Adipose tissue (tissue), 3 donors: ENCODE measurements around the gene R3HDM1. TPM values are rescaled to one million over a fixed set of nuclear protein-coding genes. Genes with fewer than 3 reads are reported as not detected.
"Not testable (repeated sequence)": the region's sequence is repeated elsewhere in the genome, so short reads cannot be mapped to it uniquely, and the experiment has no call there.

Experiments
- H3K27ac ChIP-seq: one replicate; pipeline ENCODE4 v1.5.1; 2013; ENCODE audit warnings: low read depth, low read length
- WGBS, 3 donors: extraction: QIAGEN DNeasy Blood & Tissue Kit; methylation state at CpG; one replicate each; pipeline ENCODE4 v1.1.7; 2013; 5-methylcytosine and 5-hydroxymethylcytosine counted together
- polyA plus RNA-seq, 3 donors: library from polyadenylated mRNA; stranded (reverse); fragments of 200-250 nt; gene quantifications; one replicate each; pipeline ENCODE4 v1.2.3, GENCODE V29; 2013
- donor health status: healthy with polysubstance abuse.
- donor health status: Bipolar disorder and iron deficiency.
- donor health status: healthy.

R3HDM1 gene
- polyA plus RNA-seq, 3 donors, result 5.2 to 12.5 (median 10.3) TPM

DNA sequence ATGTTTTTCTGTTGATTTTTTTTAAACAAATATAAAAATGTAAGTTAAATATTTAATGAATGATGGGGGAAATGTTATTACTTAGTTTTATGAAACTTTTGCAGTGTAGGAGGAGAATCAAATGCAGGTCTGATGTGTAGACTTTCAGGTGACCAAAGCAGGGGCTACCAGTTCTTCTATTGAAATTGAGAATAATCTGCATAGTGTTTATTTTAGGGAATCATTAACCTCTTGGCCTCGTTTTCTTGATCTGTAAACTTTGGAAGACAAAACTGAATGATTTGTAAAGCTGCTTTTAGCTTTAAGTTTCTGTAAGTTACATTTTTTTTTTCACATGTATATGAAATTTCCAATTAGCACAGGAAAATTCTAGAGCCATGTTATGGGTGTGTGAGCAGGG lies 99.2 kb downstream of the R3HDM1 start:
- 33 to 92% (median 90%) methylated on average over 1 of the region's 1 CpG for WGBS, 3 donors

DNA sequence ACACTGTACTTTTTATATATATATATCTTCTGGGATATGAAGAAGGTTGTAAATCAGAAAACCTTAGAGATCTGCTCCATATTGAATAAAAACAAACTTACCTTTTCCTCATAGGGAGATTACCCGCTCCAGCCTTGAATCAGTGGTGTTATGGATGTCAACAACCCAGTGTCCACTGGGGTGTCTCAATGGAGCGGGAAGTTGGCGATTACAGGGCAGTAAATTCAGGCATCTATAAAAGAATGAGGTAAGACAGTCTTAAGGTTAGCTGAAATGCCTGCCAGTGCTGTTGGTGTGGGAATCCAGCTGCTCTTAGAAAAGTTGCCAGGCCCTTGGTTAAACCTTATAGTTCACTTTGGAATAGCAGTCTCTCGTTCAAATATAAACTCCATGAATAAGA lies 102.3 kb downstream of the R3HDM1 start:
- 92 to 94% (median 94%) methylated on average over 4 of the region's 4 CpGs for WGBS, 3 donors

More for the DNA sequence above, 99.2 kb downstream of the R3HDM1 start:
- no peak overlapping the region for H3K27ac ChIP-seq

DNA sequence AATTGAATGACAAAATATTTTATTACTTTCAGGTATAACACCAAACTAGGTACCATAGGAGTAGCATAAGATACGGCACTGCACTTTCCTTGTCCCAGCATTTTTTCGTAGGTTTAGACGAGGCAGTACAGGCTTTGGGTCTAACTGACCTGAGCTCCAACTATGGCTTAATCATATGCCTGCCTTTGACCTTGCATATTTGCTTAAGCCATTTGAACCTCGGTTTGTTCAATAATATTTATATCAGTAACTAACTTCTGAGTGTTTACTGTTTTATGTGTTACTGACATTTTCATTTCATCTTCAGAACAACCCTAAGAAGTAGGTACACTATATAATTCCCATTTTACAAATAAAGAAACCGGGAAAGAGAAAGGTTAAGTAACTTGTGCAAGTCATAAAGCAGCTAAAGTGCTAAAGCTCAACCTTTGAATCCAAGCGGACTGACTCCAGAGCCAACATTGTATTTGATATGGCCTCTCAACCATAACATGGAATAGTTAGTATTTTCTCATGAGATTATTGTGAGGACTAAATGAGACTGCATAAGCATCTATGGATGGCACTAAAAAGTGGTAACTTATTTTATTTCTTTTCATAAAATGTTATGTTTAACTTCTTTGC lies 104.0 kb downstream of the R3HDM1 start:
- no peak overlapping the region for H3K27ac ChIP-seq
- WGBS, 3 donors, result 52 to 96% (median 92%) methylated on average over 6 of the region's 6 CpGs

More for the DNA sequence above, 102.3 kb downstream of the R3HDM1 start:
- H3K27ac ChIP-seq, result no peak overlapping the region

DNA sequence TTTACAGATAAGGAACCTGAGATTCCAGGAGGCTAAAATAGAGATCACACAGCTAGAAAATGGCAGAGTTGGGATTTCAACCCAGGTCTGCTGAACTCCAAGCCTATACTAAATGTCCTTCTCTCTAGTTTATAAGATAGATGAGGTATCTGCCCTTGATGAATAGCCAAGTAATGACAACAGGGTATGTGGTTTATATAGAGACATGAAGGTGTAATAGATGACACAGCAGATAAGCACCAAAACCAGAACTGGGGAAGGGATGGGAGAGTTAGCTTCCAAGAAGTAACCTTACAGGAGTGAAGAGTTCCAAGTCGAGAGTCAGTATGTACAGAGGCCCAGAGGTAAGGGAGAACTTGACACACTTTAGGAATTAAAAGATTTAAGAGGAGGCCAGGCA lies 105.7 kb downstream of the R3HDM1 start:
- no peak overlapping the region for H3K27ac ChIP-seq
- WGBS, 3 donors, result 90 to 94% (median 92%) methylated on average over 1 of the region's 1 CpG

DNA sequence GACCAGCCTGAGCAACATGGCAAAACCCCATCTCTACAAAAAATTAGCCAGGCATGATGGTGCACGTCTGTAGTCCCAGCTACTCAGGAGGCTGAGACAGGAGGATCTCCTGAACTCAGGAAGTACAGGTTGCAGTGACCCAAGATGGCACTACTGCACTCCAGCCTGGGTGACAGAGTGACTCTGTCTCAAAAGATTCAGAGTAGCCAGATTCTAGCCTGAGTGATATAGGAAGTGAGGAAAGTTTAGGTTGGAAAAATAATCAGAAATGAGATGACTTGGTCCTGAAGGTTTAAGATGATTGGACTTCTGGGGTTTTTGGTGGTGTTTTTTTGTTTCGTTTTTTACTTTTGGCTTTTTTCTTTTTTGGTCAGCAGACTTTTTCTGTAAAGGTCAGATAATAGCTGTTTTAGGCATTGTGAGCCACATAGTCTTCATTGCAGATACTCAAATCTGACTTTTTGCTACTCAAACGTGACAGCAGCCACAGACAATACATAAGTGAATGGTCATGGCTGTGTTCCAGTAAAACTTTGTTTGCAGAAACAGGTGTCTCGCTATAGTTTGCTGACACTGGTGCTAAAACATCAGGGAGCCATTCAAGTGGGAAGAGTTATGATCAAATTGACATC lies 106.3 kb downstream of the R3HDM1 start:
- WGBS, 3 donors, result 88 to 91% (median 88%) methylated on average over 4 of the region's 4 CpGs
- no peak overlapping the region for H3K27ac ChIP-seq

DNA sequence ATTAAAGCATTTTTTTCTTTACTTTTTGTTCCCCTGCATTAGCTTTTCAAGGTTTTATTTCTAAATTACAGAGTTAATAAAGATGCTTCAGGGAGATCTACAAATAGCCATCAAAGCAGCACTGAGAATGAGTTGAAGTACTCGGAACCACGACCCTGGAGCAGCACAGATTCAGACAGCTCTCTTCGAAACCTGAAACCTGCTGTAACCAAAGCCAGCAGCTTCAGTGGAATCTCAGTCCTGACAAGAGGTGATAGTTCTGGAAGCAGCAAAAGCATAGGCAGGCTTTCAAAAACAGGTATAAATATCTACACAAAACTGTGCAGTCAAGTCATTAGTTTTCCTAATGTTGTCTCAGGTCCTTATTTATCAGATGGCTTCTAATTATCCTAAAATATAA lies 107.5 kb downstream of the R3HDM1 start:
- no peak overlapping the region for H3K27ac ChIP-seq
- WGBS, 3 donors, result 84 to 88% (median 87%) methylated on average over 3 of the region's 3 CpGs

DNA sequence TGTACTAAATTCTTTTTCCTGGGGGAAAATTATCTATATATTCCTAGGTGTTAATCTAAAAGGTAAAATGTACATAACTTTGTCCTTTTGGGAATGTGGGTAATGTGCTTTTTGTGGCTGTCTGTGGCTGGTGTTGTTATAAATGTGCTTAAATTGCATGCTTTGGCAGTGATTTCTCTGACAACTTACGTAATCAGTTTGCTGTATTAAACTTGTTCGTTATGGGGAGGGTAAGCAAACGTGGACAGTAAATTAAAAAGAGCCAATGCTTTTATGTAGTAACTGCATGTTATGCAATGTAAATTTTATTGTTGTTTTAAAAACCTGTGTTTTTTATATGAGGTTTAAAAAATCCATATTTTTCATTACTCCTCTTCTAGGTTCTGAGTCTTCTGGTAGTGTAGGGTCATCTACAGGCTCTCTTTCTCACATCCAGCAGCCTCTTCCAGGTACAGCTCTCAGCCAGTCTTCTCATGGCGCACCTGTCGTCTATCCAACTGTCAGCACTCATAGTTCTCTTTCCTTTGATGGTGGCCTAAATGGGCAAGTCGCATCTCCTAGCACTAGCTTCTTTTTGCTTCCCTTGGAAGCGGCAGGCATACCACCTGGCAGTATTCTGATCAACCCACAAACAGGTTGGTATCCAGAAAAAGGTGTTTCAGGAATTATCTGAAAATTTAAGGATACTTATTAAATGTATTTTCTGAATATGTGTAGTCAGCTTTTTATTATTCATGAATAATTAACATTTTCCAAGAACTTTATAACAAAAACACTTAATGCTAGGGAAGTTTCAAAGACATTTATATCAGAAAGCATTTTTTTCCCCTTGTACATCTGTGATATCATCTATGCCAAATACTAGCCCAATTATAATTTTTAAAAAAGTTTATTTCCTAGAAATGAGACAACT lies 110.1 kb downstream of the R3HDM1 start:
- WGBS, 3 donors, result 88 to 92% (median 89%) methylated on average over 7 of the region's 7 CpGs
- H3K27ac ChIP-seq, result no peak overlapping the region

DNA sequence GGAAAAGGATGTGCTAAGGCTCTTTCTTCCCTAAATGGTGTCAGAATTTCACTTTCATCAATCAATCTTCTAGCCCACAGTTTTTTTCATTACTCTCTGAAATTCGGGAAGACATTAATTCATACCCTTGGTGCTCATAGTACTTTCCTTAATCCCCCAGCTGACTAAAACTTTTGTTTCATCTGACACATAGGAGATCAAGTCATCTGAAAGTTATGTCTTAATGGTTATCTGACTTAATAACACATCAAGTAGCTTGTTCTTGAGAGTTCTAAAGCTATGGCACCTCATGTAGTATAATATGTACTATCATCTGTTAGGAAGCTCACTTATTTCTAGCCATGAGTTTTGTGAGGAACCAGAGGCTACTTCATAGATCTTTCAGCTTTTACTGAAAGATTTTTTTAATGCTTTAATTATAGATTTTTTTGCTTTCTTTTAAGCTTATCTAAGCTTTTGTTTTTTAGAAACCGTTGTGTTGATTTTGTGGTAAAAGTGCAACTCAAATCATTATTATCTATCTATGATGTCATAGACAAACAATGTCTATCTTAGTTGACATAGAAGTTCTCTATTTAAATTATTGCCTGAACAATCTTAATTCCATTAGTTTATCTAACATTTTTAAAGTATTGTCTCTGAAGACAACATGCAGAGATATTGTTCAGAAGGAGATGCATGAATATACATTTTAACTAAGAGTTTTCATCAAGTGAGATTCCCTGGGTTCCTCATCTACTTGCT lies 116.7 kb downstream of the R3HDM1 start:
- 68 to 88% (median 85%) methylated on average over 2 of the region's 2 CpGs for WGBS, 3 donors
- H3K27ac ChIP-seq, result no peak overlapping the region

DNA sequence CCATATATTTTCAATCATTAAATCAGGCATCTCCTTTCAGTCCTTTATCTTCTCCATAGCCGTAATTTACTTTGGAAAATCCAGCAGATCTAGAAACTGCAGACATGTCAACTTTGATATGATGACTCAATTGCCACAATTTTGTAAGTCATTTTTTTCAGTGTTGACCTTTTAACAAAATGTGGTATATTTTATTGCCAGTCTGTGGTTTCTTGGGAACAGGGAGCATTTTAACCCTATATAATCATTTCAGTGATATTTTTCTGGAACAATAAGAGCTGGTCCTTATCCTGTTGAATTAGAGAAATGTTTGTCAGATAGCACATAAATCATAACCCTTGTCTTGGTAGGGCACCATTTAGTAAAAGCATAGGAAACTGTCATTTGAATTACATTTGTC lies 119.4 kb downstream of the R3HDM1 start:
- H3K27ac ChIP-seq, result no peak overlapping the region
- WGBS, 3 donors, result 95 to 100% (median 98%) methylated on average over 1 of the region's 1 CpG

DNA sequence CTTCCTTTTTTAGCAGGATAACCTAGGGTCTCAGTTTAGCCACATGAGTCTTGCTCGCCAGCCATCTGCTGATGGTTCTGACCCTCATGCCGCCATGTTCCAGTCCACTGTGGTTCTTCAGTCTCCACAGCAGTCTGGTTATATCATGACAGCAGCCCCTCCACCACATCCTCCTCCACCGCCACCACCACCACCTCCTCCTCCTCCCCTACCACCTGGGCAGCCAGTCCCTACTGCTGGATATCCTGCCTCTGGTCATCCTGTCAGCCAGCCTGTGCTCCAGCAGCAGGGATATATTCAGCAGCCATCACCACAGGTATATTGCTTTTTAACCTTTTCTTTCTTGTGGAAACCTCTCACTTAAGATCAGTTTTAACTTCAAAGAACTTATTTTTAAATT lies 120.4 kb downstream of the R3HDM1 start:
- 93 to 98% (median 96%) methylated on average over 3 of the region's 3 CpGs for WGBS, 3 donors
- no peak overlapping the region for H3K27ac ChIP-seq

DNA sequence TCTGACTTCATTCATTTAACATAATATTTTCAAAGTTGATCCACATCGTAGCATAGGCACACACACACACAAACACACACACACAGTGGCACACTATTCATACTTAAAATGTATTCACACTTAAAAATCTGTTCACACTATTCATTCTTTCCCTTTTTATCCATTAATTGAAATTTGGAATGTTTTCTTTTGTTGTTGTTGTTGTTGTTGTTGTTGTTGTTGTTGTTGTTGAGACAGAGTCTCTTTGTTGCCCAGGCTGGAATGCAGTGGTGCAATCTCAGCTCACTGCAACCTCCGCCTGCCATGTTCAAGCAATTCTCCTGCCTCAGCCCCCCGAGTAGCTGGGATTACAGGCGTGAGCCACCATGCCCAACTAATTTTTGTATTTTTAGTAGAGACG lies 123.0 kb downstream of the R3HDM1 start:
- not testable (repeated sequence) for H3K27ac ChIP-seq
- WGBS, 3 donors, result 96 to 97% (median 96%) methylated on average over 5 of the region's 5 CpGs

DNA sequence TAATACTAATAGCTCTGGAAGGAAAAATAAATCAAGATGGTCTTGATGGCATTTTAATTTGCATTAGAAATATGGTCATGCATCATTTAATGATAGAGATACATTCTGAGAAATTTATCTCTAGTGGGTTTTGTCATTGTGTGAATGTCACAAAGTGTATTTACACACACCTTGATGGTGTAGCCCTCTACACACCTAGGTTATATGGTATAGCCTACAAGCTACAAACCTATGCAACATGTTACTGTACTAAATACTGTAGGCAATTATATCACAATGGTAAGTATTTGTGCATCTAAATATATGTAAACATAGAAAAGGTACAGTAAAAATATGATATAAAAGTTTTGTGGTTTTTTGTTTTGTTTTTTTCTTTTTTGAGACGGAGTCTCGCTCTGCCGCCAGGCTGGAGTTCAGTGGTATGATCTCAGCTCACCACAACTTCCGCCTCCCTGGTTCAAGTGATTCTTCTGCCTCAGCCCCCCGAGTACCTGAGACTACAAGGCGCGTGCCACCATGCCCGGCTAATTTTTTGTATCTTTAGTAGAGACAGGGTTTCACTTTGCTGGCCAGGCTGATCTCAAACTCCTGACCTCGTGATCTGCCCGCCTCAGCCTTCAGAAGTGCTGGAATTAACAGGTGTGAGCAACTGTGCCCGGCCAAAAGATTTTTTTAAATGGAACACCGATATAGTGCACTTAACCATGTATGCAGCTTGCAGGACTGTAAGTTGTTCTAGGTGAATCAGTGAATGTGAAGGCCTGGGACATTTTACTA lies 126.7 kb downstream of the R3HDM1 start:
- WGBS, 3 donors, result 84 to 93% (median 89%) methylated on average over 12 of the region's 12 CpGs
- no peak overlapping the region for H3K27ac ChIP-seq

DNA sequence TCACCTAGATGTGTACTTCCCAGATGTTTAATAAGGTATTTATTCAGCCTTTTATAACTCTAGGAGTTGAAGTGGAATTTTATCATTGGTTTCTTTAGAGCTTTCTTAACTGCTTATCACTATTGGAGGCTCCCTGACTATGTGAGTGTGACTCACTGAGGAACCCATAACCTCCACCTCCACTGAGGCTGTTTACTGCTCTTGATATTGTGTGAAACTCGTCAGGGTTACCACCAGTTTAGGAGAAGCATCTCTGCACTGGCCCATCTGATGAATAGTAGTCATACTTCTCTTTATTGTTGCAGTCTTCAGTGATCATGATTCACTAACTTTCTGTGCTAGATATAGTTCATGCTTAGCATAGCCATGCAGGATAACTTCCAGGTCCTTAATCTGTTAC lies 130.8 kb downstream of the R3HDM1 start:
- H3K27ac ChIP-seq, result no peak overlapping the region
- 81 to 87% (median 84%) methylated on average over 1 of the region's 1 CpG for WGBS, 3 donors

DNA sequence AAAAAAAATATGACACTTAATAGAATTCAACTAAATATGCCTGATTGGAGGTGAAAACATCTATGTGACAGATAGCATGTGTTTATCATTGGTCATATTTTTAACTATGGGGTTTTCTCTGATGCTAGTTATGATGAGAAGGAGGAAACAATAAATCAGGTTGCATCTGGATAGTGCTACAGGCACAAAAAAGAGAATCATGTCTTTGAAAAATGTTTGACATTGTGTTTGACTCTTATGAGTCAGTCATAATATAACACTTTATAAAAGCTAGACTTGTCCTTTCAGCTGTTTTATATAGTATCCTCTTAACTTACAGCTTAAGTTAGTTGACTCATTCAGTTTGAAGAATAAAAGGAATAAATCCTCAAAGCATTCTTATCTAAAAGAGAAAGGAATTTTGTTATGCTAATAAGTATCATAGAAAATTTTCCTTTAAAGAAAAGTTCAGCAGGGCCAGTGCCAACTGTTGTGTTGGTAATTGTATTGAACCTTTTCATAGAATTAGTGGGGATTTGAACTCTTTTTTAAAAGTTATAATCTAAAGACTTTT lies 131.9 kb downstream of the R3HDM1 start:
- H3K27ac ChIP-seq, result no peak overlapping the region

DNA sequence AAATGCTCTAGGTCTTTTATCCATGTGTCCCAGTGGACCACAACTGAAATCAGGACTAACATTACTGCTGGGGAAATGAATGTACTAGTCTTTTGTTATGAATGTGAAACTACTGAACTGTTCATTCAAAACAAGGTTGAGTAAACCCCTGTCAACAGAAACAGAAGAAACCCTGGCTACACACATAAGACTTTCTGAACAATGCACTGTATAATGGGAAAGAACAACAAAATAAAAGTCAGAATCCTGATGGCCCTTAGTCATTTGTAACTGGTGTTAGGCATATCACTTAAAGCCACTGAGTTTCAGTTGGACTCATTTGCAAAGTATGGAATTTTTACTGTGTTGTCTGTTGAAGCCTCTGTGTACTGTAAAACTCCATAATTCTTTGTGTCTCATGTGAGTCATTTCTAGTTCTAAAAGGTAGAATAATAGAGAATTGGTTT lies 133.4 kb downstream of the R3HDM1 start:
- no peak overlapping the region for H3K27ac ChIP-seq

DNA sequence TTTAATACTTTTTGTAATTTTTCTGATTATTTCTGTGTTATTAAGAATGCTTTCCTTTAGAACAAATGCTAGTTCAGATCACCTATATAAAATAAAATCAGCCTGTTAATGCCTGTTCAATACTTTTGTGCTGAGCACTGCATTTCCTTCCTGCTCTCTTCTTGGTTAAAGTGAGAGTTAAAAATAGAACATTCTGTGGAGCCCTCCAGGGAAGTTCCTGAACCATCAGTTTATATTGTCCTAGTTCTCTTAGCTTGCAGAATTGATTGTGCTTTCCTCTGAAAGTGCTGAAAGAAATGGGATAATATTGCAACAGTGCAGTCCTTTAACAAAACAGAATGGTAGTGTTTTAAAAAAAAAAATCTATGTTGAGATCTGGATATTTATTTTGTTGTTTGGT lies 135.8 kb downstream of the R3HDM1 start:
- no peak overlapping the region for H3K27ac ChIP-seq

DNA sequence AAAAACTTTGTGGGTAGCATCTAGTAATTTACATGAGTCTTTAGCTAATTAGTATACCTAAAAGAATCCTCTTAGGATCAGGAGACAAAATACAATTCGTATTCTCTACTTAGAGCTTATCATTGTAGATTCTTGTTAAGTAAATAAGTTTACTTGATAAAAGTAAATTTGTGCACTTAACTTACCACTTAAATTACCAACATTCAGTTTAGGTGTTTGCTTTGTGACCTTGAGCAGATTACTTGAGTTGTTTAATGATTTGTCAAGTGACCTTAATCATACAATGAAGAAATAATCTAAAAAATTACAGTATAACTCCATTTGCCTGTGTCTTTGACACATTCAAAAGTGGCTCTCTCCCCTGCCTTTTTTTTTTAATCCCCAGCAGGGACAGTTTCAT lies 143.2 kb downstream of the R3HDM1 start:
- WGBS, 3 donors, result 31 to 97% (median 88%) methylated on average over 1 of the region's 1 CpG
- no peak overlapping the region for H3K27ac ChIP-seq

DNA sequence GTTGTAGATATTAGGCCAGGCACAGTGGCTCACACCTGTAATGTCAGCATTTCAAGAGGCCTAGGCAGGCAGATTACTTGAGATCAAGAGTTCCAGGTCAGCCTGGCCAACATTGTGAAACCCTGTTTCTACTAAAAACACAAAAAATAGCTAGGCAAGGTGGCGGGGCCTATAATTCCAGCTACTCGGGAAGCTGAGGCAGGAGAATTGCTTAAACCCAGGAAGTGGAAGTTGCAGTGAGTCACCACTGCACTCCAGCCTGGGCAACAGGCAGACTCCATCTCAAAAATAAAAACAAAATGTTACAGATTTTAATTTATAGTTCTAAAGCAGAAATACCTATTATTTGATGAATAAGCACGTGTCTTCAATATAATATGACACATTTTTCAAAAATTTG lies 144.7 kb downstream of the R3HDM1 start:
- H3K27ac ChIP-seq, result no peak overlapping the region
- WGBS, 3 donors, result 71 to 97% (median 72%) methylated on average over 3 of the region's 3 CpGs
